Mesendoderm (in vitro differentiated cells): ENCODE results near the gene FLOT1.
A peak's percentile ranks its signal among the peaks of the same experiment; 100 is the strongest.

Experiments
- DNase-seq: peaks from one replicate; pipeline ENCODE4 v3.0.0; 2013
- H2AK5ac ChIP-seq: 2 replicates; pipeline ENCODE4 v1.6.1; 2013; ENCODE audit warnings: low read length, inconsistent platforms
- H2BK120ac ChIP-seq: 2 replicates; pipeline ENCODE4 v1.6.1; 2013; ENCODE audit warnings: low read depth, mild to moderate bottlenecking, low read length, moderate library complexity, mixed read lengths
- H2BK15ac ChIP-seq: replicated peaks from 2 replicates; pipeline ENCODE4 v1.6.1; 2013; ENCODE audit warnings: low read depth, mild to moderate bottlenecking, moderate library complexity
- H2BK5ac ChIP-seq: 2 replicates; pipeline ENCODE4 v1.6.1; 2013; ENCODE audit warnings: low read length, inconsistent platforms
- H3K18ac ChIP-seq: 2 replicates; pipeline ENCODE4 v1.6.1; 2013; ENCODE audit warnings: mild to moderate bottlenecking, low read length, mixed read lengths
- H3K23ac ChIP-seq: one replicate; pipeline ENCODE4 v1.6.1; 2013; ENCODE audit warnings: low read length
- H3K27ac ChIP-seq: 2 replicates; pipeline ENCODE4 v1.5.1; 2013; ENCODE audit warnings: low read depth, mild to moderate bottlenecking, inconsistent platforms, low read length, moderate library complexity
- H3K27me3 ChIP-seq: 2 replicates; pipeline ENCODE4 v1.6.1; 2013; ENCODE audit warnings: low read length, control low read depth, mild to moderate bottlenecking, inconsistent platforms; ENCODE audit not compliant: insufficient read depth, poor library complexity
- H3K36me3 ChIP-seq: 2 replicates; pipeline ENCODE4 v1.6.1; 2013; ENCODE audit warnings: low read length, inconsistent platforms; ENCODE audit not compliant: control insufficient read depth, insufficient read depth
- H3K4ac ChIP-seq: one replicate; pipeline ENCODE4 v1.6.1; 2013; ENCODE audit warnings: low read depth, mild to moderate bottlenecking, low read length, moderate library complexity
- H3K4me1 ChIP-seq: 2 replicates; pipeline ENCODE4 v1.6.1; 2013; ENCODE audit warnings: low read depth, low read length, inconsistent platforms; ENCODE audit not compliant: control insufficient read depth
- H3K4me2 ChIP-seq: 2 replicates; pipeline ENCODE4 v1.6.1; 2013; ENCODE audit warnings: low read length
- H3K4me3 ChIP-seq: 2 replicates; pipeline ENCODE4 v1.5.1; 2013; ENCODE audit warnings: mild to moderate bottlenecking, low read length
- H3K56ac ChIP-seq: one replicate; pipeline ENCODE4 v1.6.1; 2013; ENCODE audit warnings: low read length
- H3K79me1 ChIP-seq: 2 replicates; pipeline ENCODE4 v1.6.1; 2013; ENCODE audit warnings: low read length, inconsistent platforms
- H3K79me2 ChIP-seq: 2 replicates; pipeline ENCODE4 v1.6.1; 2013; ENCODE audit warnings: mild to moderate bottlenecking, low read length; ENCODE audit not compliant: control insufficient read depth, insufficient read depth
- H3K9ac ChIP-seq: 2 replicates; pipeline ENCODE4 v1.6.1; 2013; ENCODE audit warnings: low read length, inconsistent platforms
- H4K5ac ChIP-seq: one replicate; pipeline ENCODE4 v1.6.1; 2013; ENCODE audit warnings: low read length
- H4K8ac ChIP-seq: one replicate; pipeline ENCODE4 v1.6.1; 2013; ENCODE audit warnings: low read depth, mild to moderate bottlenecking, control low read depth, low read length, moderate library complexity
- WGBS: extraction: QIAGEN DNeasy Blood & Tissue Kit; methylation state at CpG from one replicate; pipeline ENCODE4 v1.1.7; 2013; ENCODE audit warnings: low lambda C conversion rate, missing lambda C conversion rate; ENCODE audit not compliant: insufficient coverage; ENCODE audit errors: extremely low coverage; 5-methylcytosine and 5-hydroxymethylcytosine counted together

The FLOT1 gene

GRCh38 chr6:30687659-30688431 is 54.6 kb downstream of the FLOT1 start:
- Histone ChIP-seq H3K23ac (peak overlapping the region; percentile 69), H2BK15ac (no peak overlapping the region), H3K27me3 (no peaks in the 10 kb centered on the region), H3K4ac (peak overlapping the region; percentile 74), H3K27ac (peak overlapping the region; percentile 53), H3K18ac (peak overlapping the region; percentile 63), H3K36me3 (peaks cover under 1% of the 10 kb centered on the region), H3K9ac (peak overlapping the region; percentile 83), H2BK5ac (no peak overlapping the region), H3K4me1 (peaks cover 23% of the 10 kb centered on the region), H3K4me3 (peak overlapping the region; percentile 68), H4K5ac (no peak overlapping the region), H2AK5ac (no peak overlapping the region), H2BK120ac (no peak overlapping the region), H3K79me1 (peaks cover 24% of the 10 kb centered on the region), H3K4me2 (peak overlapping the region; percentile 53), H3K79me2 (peaks cover 36% of the 10 kb centered on the region), H3K56ac (peak overlapping the region; percentile 95), H4K8ac (no peak overlapping the region)
- no CpG with 5 or more reads among the region's 22 CpGs for WGBS
- peak; percentile 58 for DNase-seq

GRCh38 chr6:30686908-30687658 is 55.4 kb downstream of the FLOT1 start:
- Histone ChIP-seq H3K27ac (peak overlapping the region; percentile 87), H3K79me1 (peaks cover 26% of the 10 kb centered on the region), H3K36me3 (peaks cover 2% of the 10 kb centered on the region), H4K8ac (no peak overlapping the region), H2BK15ac (no peak overlapping the region), H3K4me1 (peaks cover 26% of the 10 kb centered on the region), H3K9ac (peak overlapping the region; percentile 93), H3K23ac (peak overlapping the region; percentile 72), H3K4ac (peak overlapping the region; percentile 74), H3K18ac (peak overlapping the region; percentile 63), H3K4me2 (peak overlapping the region; percentile 59), H2BK5ac (peak overlapping the region; percentile 69), H3K4me3 (peak overlapping the region; percentile 84), H2AK5ac (no peak overlapping the region), H4K5ac (no peak overlapping the region), H3K79me2 (peaks cover 43% of the 10 kb centered on the region), H3K56ac (peak overlapping the region; percentile 100), H3K27me3 (no peaks in the 10 kb centered on the region), H2BK120ac (no peak overlapping the region)
- no CpG with 5 or more reads among the region's 52 CpGs for WGBS
- peak; percentile 95 for DNase-seq

- H3K79me1 ChIP-seq = peaks cover 29% of the 10 kb centered on the region
- H3K4ac ChIP-seq = peak within 1 kb of the TSS; percentile 74
- H2BK15ac ChIP-seq = no peak within 1 kb of the TSS
- no peak within 1 kb of the TSS for H4K8ac ChIP-seq
- peak within 1 kb of the TSS; percentile 63 for H3K18ac ChIP-seq
- DNase-seq = peak; percentile 57
- peak within 1 kb of the TSS; percentile 100 for H3K56ac ChIP-seq
- peak within 1 kb of the TSS; percentile 99 for H3K9ac ChIP-seq
- H2AK5ac ChIP-seq = peak within 1 kb of the TSS; percentile 88
- peak within 1 kb of the TSS; percentile 94 for H2BK5ac ChIP-seq
- peak within 1 kb of the TSS; percentile 95 for H3K23ac ChIP-seq
- H3K27ac ChIP-seq = peak within 1 kb of the TSS; percentile 87
- H4K5ac ChIP-seq = no peak within 1 kb of the TSS
- H3K27me3 ChIP-seq = no peaks in the 10 kb centered on the region
- H3K79me2 ChIP-seq = peaks cover 48% of the 10 kb centered on the region
- H3K4me2 ChIP-seq = peak within 1 kb of the TSS; percentile 93
- H2BK120ac ChIP-seq = no peak within 1 kb of the TSS
- H3K4me3 ChIP-seq = peak within 1 kb of the TSS; percentile 84
- peaks cover 26% of the 10 kb centered on the region for H3K4me1 ChIP-seq
- peaks cover 4% of the 10 kb centered on the region for H3K36me3 ChIP-seq
- no CpG with 5 or more reads among the region's 41 CpGs for WGBS
These were observed 56.2 kb downstream of the FLOT1 start, which contains the start of gene PPP1R18 for GRCh38 chr6:30686009-30686907. TSS of gene PPP1R18 (minus strand) at chr6:30686645. CDS start at chr6:30686018, 627 bp downstream.

- WGBS = no CpG with 5 or more reads among the region's 29 CpGs
- Histone ChIP-seq H3K4me2 (peak overlapping the region; percentile 93), H3K18ac (peak overlapping the region; percentile 3), H2BK120ac (no peak overlapping the region), H3K56ac (peak overlapping the region; percentile 100), H3K79me1 (peaks cover 29% of the 10 kb centered on the region), H3K79me2 (peaks cover 53% of the 10 kb centered on the region), H3K27me3 (no peaks in the 10 kb centered on the region), H2BK5ac (peak overlapping the region; percentile 29), H2BK15ac (no peak overlapping the region), H4K8ac (no peak overlapping the region), H4K5ac (no peak overlapping the region), H3K23ac (peak overlapping the region; percentile 71), H3K4me3 (peak overlapping the region; percentile 80), H2AK5ac (peak overlapping the region; percentile 88), H3K27ac (peak overlapping the region; percentile 34), H3K36me3 (peaks cover 4% of the 10 kb centered on the region), H3K4me1 (peaks cover 26% of the 10 kb centered on the region), H3K4ac (peak overlapping the region; percentile 50), H3K9ac (peak overlapping the region; percentile 99)
- DNase-seq = peak; percentile 49
These were observed 57.1 kb downstream of the FLOT1 start for GRCh38 chr6:30685157-30686008.
